Superior temporal gyrus (tissue), 1 donor: ENCODE measurements around the gene NAIP.
"Not testable (repeated sequence)": the region's sequence is repeated elsewhere in the genome, so short reads cannot be mapped to it uniquely, and the experiment has no call there.

ENCODE experiments used
- DNase-seq: peaks from one replicate; pipeline ENCODE4 v3.0.0-alpha.2; 2016; ENCODE audit errors: extremely low spot score

The NAIP gene

GRCh38 chr5:71025289-71025953 lies at the start of gene NAIP:
Gene NAIP (minus strand): TSS chr5:71025339. CDS start chr5:71012915, 12,424 bp downstream.
- not testable (repeated sequence) for DNase-seq

DNA sequence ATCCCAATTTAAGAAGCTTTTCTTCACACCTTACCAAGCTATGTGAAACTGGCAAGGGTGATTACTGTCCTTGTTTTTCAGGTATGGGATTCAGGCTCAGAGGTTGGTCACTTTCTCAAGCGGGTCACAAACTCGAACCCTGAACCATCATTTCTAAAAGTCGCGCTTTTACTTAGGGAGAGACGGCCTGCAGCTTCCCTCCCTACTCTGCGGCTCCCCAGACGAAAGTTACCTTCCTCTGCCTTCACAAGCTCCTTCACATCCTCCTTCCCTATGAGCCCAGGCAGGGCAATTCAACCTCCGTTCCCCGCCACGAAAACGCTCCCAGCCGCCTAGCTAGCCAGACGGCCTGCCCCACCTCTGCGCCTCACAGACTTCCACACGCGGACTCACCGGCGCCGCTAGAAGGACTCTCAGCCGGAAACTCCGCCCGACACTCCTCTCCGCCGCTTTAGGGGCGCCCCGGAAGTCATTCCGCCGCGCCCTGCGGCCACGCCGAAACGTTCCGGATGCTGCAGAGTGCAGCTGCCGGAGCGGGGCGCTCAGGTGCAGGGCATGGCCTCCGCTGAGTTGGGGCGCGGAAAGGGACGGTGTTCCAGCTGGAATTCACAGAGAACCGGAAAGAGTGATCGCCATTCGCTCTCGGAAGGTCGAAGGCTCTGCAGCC lies 42.3 kb upstream of the NAIP start, which contains the start of gene GTF2H2:
GTF2H2 (minus strand) TSS at position 415 of the 667 bp plus-strand sequence. CDS start 4,913 bp downstream, outside the sequence.
- not testable (repeated sequence) for DNase-seq

GRCh38 chr5:71061322-71061721 lies 36.2 kb upstream of the NAIP start:
- DNase-seq = not testable (repeated sequence)

DNA sequence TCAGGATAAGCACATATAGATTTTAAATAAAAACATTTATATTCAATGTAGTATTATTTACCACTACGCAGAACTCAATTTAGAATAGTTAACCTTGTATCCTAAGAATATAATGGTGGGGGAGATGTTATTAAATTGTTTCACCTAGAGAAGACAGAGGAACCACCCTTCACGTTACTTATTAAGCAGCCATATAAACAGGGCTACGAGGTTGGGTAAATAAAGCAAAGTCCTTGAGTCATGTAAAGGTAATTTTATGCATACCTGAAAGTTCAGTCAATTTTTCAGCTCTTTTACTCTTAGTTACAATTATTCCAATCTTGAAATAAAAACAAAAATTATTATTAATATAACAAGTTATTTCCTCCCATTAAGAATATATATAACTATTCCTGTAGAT lies 34.3 kb upstream of the NAIP start:
- not testable (repeated sequence) for DNase-seq

DNA sequence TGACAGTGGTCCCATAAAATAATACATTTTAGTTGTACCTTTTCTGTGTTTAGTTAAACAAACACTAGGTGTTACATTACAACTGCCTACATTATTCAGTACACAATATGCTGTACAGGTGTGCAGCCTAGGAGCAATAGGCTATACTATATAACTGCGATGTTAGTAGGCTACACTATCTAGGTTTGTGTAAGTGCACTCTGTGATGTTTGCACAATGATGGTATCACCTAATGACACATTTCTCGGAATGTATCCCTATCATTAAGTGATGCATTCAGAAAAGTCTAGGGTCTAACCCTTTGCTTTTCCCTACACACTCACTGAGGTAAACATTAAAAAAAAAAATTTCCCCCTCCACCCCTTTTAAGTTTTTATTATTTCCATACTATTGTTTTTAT lies 19.7 kb upstream of the NAIP start:
- not testable (repeated sequence) for DNase-seq

DNA sequence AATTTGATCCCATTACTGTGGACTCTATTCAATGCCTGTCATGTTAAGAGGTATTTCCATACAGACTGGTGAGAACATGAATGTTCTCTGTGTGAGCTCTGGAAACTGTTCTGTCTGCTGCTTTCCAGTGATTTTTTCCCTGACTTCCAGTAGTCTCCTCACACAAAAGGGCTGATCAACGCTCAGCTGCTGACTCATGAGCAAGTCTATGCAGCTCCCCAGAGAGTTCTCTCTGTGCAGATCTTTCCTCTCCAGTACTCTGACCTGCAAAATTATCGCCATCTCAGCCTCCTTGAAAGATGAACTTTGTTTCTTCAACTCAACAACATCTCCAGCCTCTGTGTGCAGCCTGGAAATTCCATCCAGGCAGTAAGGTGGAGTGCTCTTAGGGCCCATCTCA lies 19.0 kb upstream of the NAIP start:
- not testable (repeated sequence) for DNase-seq

DNA sequence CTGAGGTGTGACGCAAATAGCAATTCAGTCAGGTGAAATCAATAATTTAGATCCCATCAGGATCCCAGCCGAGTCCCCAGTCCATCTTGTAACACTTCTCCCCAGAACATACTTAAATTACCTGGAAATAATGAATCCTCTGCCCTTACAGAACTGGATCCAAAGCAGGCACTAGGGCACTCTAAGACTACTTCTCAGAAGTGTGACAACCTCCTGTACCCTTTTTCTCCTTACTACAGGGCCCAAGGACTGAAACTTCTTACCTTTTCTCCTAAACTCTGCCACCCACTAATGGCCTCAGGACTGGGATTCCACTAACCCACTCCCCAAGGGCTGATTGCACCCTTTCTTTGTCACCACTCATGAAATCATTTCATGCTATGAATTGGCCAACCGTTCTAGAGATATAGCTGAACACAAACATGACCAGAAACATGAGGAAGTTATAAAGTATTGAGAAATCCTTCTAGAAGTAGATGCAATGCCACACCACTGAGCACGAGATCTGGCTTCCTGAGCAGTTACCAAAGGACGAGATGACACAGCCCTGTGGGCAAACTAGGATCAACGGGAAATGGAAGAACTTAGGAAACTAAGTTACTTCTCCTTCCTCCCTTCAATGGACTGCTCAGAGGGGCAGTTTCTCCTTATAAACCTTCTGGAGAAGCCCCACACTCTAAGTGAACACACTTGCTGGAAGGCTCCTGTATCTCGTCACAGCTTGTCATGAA lies 6.1 kb upstream of the NAIP start:
- DNase-seq = not testable (repeated sequence)

DNA sequence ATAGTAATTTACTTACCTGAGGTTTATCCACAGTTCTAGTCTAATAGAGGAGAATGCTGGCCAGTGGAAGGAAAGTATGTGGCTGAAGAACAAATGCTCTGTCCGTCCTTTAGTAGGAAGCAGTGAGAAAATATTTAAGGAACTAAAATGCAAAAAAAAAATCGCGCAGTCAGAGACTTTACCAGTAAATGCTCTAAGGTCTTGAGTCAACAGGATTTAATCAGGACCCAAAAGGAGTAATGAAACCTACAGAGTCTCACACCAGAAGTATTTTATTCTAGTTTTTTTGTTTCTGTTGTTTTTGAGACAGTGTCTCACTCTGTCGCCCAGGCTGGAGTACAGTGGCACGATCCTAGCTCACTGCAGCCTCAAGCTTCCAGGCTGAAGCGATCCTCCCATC lies 4.5 kb downstream of the NAIP start:
- DNase-seq = not testable (repeated sequence)

DNA sequence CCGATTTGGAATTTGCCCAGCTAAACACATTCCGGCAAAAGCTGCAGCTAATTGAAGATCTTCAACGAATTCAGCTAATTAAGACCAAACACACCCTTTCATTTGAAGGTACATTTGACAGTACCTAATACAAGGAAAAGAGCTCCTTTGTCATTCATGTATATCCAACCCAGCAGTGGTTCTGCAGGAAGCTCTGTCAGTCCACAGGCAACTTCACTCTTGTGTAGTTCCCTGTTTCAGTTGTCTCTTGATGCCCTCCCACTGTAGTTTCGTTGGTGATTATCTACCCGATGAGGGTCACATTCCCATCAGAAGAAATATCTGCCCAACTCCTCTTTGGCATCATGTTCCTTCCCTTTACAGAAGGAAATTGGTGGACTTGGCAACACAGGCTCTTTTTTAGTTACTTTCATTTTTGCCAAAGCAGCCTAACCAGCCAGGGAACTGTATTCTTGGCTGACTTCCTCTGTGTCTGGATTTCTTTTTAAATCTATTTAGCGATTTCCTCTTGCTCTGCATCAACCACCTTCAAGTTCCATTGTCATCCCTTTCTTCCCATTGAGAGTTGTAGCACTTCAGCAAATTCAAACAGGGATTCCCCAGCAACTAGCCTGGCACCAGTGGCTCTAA lies 6.6 kb downstream of the NAIP start:
- not testable (repeated sequence) for DNase-seq

GRCh38 chr5:71014176-71014575 lies 11.0 kb downstream of the NAIP start:
- no peak for DNase-seq

DNA sequence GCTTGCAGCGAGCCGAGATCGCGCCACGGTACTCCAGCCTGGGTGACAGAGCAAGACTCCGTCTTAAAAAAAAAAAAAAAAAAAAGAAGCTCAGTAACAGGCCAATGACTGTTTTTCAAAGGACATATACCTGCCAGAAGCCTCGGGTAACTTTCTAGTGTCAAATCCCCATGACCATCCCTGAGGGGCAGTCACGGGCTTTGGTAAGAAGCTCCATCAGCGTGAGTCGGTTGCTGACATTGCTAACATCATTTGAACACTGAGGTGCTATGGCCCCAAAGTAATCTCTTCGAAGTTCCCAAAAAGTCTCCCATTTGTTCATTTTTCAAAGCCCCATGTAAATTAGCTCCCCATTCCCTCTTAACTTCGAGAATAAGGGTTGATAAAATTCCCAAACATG lies 11.6 kb downstream of the NAIP start:
- no peak for DNase-seq

GRCh38 chr5:71011194-71011792 lies 13.8 kb downstream of the NAIP start:
- no peak for DNase-seq

- DNase-seq = not testable (repeated sequence)
Observed at GRCh38 chr5:71006983-71007382, 18.2 kb downstream of the NAIP start.

DNA sequence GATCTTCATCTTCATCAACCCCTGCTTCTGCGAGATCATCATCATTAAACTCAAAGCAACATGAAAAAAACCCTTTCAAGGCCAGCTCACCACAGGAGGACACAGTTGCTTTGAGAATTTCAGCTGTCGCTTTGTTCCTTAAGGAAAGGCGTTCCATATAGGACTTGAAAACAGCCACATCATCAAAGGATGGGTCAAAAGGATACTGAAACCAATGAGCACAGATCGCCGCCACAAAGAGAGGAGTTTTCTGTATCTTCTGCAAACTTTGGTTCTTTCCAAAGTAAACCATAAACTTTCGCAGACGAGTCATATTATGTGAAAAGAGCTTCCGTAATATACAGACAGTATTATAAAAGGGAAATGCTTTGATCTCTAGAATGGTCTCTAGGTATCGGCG lies 40.3 kb downstream of the NAIP start:
- DNase-seq = not testable (repeated sequence)

GRCh38 chr5:70967220-70967619 lies 57.9 kb downstream of the NAIP start:
- not testable (repeated sequence) for DNase-seq

- DNase-seq = not testable (repeated sequence)
Observed at GRCh38 chr5:70964531-70964930, 60.6 kb downstream of the NAIP start.

DNA sequence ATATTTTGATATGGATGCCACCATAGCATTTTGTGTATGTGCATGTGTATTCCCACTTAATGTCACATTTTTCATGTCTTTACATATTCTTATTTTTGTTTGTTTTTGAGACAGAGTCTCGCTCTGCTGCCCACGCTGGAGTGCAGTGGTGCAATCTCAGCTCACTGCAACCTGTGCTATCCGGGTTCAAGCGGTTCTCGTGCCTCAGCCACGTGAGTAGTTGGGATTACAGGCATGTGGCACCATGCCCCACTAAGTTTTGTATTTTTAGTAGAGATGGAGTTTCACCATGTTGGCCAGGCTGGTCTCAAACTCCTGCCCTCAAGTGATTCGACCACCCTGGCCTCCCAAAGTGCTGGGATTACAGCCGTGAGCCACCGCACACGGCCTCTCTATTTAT lies 72.1 kb downstream of the NAIP start:
- DNase-seq = not testable (repeated sequence)

- not testable (repeated sequence) for DNase-seq
Observed at GRCh38 chr5:70932560-70932959, 92.6 kb downstream of the NAIP start.

DNA sequence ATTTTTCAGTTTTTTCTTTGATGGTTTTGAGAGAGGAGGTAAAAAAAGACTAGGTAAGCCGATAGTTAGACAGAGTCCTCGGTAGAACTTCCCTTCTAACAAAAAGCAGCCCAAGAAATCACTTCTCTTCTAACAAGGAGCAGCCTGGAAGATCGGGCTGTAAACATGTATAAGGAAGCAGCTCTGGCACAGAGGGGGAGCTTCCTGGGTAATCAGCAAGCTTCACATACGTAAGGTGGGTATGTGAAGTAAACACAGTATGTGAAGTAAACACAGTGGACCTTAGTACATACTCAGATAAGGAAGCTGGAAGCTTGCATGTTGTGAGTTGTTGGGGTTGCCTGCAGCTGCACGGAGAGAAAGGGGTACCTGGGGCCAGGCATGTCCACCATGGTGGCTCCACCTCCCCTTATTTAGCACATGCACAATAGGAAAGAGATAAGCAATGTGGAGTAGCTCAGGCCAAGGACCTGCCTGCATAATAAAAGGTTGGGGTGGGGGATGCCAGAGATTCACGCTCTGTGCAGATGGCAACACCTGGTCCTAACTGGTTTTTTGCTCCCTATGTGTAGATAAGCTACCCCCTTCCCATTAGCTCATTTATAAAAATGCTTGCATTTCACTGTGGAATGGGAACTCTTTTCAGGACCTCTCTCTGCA lies 93.3 kb downstream of the NAIP start:
- DNase-seq = not testable (repeated sequence)

- not testable (repeated sequence) for DNase-seq
Observed at GRCh38 chr5:70925211-70925562, 100.0 kb downstream of the NAIP start.
